HG02678 (cell line): ENCODE measurements around the gene PIK3R4.

Source experiments
- ATAC-seq: cut with Tn5 transposase; IDR thresholded peaks from one replicate; pipeline ENCODE4 v1.9.1; 2021; ENCODE audit warnings: mild to moderate bottlenecking, moderate library complexity; ENCODE audit not compliant: unreplicated experiment

PIK3R4 gene

GRCh38 chr3:130746246-130747039, at the start of gene PIK3R4:
Gene PIK3R4, minus strand, starts transcription at chr3:130746829. Its CDS starts 1,611 bp downstream, at chr3:130745218.
- peak; percentile 93 for ATAC-seq

- ATAC-seq, result no peak
Observed at GRCh38 chr3:130795396-130795795, 48.8 kb upstream of the PIK3R4 start.

- ATAC-seq, result no peak
Observed at GRCh38 chr3:130792246-130792645, 45.6 kb upstream of the PIK3R4 start.

- ATAC-seq, result no peak
Observed at GRCh38 chr3:130789782-130790322, 43.2 kb upstream of the PIK3R4 start.

- ATAC-seq, result no peak
Observed at GRCh38 chr3:130787422-130788068, 40.9 kb upstream of the PIK3R4 start.

GRCh38 chr3:130786306-130786705, 39.7 kb upstream of the PIK3R4 start:
- no peak for ATAC-seq

- ATAC-seq, result no peak
Observed at GRCh38 chr3:130783629-130784028, 37.0 kb upstream of the PIK3R4 start.

- no peak for ATAC-seq
Observed at GRCh38 chr3:130779486-130779885, 32.9 kb upstream of the PIK3R4 start.

- ATAC-seq, result peak; percentile 91
Observed at GRCh38 chr3:130779031-130779430, 32.4 kb upstream of the PIK3R4 start.

- no peak for ATAC-seq
Observed at GRCh38 chr3:130773366-130773765, 26.7 kb upstream of the PIK3R4 start.

GRCh38 chr3:130772129-130772528, 25.5 kb upstream of the PIK3R4 start:
- ATAC-seq, result no peak

- no peak for ATAC-seq
Observed at GRCh38 chr3:130770644-130771043, 24.0 kb upstream of the PIK3R4 start.

- ATAC-seq, result no peak
Observed at GRCh38 chr3:130761730-130762311, 15.2 kb upstream of the PIK3R4 start.

- no peak for ATAC-seq
Observed at GRCh38 chr3:130760922-130761321, 14.3 kb upstream of the PIK3R4 start.

- peak; percentile 79 for ATAC-seq
Observed at GRCh38 chr3:130759692-130760338, 13.2 kb upstream of the PIK3R4 start.

GRCh38 chr3:130758624-130759369, 12.2 kb upstream of the PIK3R4 start:
- ATAC-seq, result no peak

- no peak for ATAC-seq
Observed at GRCh38 chr3:130757611-130758150, 11.1 kb upstream of the PIK3R4 start.

GRCh38 chr3:130755666-130756065, 9.0 kb upstream of the PIK3R4 start:
- ATAC-seq, result no peak

- ATAC-seq, result no peak
Observed at GRCh38 chr3:130748981-130749380, 2.4 kb upstream of the PIK3R4 start.

- no peak for ATAC-seq
Observed at GRCh38 chr3:130748467-130748861, 1.8 kb upstream of the PIK3R4 start.
